Measurements from ENCODE around the gene CNTNAP4. TPM values are rescaled to one million over a fixed set of nuclear protein-coding genes. Genes with fewer than 3 reads are reported as not detected.

Gene CNTNAP4
- total and polyA plus RNA-seq, 4 donors: 0.06 to 0.09 TPM; not detected in 2

DNA sequence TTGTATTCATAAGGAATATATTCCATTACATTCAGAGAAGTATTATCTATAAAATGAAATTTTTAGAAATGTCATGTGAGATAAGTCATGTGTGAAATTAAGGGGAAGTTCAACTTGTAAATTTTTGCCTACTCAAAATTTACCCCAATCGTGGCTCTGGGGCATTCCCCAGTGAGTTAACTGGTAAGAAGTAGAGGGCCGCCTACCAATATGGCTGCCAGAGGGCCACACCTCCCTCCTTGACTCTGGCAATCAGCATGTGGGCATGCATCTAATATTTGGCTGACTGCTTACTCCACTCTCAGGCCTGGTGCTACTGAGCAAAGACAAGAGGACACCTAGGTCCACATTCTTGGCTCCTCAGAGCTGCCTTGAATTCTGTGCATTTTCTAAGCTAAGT lies 39.7 kb upstream of the CNTNAP4 start:
- Histone ChIP-seq H3K9me3 (ENCODE audit: control insufficient read depth in 4 of 4, low read length in 3 of 4) (peaks cover 0 to 1% (median 0%) of the 10 kb centered on the region in 4 donors), H3K9ac (ENCODE audit: low read depth in 1 of 2, low read length in 2 of 2) (no peak overlapping the region), H3K27me3 (ENCODE audit: control insufficient read depth in 4 of 4, insufficient read depth in 4 of 4, low read length in 3 of 4) (no peaks in the 10 kb centered on the region), H3K4me3 (ENCODE audit: low read depth in 1 of 3, low read length in 3 of 3) (no peak overlapping the region), H3K4me1 (ENCODE audit: control insufficient read depth in 4 of 4, insufficient read depth in 4 of 4, low read length in 3 of 4) (no peaks in the 10 kb centered on the region), H3K27ac (ENCODE audit: low read depth in 1 of 2, low read length in 2 of 2) (no peak overlapping the region), H3K36me3 (ENCODE audit: control insufficient read depth in 4 of 4, insufficient read depth in 3 of 4, low read depth in 1 of 4, low read length in 3 of 4) (no peaks in the 10 kb centered on the region)
- TF ChIP-seq EGR1 (IDR thresholded peaks at IDR 0.05; ENCODE audit: low read depth in 2 of 2) (no peak), TAF1 (conservative IDR thresholded peaks at IDR 0.05) (no peak), HNF4A (conservative IDR thresholded peaks at IDR 0.05) (no peak), YY1 (IDR thresholded peaks at IDR 0.05) (no peak), JUND (IDR thresholded peaks at IDR 0.05) (no peak), GABPA (IDR thresholded peaks at IDR 0.05 in 1 of 2, conservative IDR thresholded peaks at IDR 0.05 in 1 of 2) (no peak), SP1 (IDR thresholded peaks at IDR 0.05) (no peak), HNF4G (IDR thresholded peaks at IDR 0.05) (no peak), FOXA2 (IDR thresholded peaks at IDR 0.05) (no peak), RAD21 (IDR thresholded peaks at IDR 0.05) (no peak), RXRA (IDR thresholded peaks at IDR 0.05) (no peak), NR2F2 (IDR thresholded peaks at IDR 0.05) (no peak), FOXA1 (IDR thresholded peaks at IDR 0.05) (no peak)
- TF ChIP-seq, protein P1, sequence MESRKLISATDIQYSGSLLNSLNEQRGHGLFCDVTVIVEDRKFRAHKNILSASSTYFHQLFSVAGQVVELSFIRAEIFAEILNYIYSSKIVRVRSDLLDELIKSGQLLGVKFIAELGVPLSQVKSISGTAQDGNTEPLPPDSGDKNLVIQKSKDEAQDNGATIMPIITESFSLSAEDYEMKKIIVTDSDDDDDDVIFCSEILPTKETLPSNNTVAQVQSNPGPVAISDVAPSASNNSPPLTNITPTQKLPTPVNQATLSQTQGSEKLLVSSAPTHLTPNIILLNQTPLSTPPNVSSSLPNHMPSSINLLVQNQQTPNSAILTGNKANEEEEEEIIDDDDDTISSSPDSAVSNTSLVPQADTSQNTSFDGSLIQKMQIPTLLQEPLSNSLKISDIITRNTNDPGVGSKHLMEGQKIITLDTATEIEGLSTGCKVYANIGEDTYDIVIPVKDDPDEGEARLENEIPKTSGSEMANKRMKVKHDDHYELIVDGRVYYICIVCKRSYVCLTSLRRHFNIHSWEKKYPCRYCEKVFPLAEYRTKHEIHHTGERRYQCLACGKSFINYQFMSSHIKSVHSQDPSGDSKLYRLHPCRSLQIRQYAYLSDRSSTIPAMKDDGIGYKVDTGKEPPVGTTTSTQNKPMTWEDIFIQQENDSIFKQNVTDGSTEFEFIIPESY (IDR thresholded peaks at IDR 0.05): no peak
- TF ChIP-seq, protein P2, sequence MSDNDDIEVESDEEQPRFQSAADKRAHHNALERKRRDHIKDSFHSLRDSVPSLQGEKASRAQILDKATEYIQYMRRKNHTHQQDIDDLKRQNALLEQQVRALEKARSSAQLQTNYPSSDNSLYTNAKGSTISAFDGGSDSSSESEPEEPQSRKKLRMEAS (IDR thresholded peaks at IDR 0.05): no peak
- TF ChIP-seq, protein P3, sequence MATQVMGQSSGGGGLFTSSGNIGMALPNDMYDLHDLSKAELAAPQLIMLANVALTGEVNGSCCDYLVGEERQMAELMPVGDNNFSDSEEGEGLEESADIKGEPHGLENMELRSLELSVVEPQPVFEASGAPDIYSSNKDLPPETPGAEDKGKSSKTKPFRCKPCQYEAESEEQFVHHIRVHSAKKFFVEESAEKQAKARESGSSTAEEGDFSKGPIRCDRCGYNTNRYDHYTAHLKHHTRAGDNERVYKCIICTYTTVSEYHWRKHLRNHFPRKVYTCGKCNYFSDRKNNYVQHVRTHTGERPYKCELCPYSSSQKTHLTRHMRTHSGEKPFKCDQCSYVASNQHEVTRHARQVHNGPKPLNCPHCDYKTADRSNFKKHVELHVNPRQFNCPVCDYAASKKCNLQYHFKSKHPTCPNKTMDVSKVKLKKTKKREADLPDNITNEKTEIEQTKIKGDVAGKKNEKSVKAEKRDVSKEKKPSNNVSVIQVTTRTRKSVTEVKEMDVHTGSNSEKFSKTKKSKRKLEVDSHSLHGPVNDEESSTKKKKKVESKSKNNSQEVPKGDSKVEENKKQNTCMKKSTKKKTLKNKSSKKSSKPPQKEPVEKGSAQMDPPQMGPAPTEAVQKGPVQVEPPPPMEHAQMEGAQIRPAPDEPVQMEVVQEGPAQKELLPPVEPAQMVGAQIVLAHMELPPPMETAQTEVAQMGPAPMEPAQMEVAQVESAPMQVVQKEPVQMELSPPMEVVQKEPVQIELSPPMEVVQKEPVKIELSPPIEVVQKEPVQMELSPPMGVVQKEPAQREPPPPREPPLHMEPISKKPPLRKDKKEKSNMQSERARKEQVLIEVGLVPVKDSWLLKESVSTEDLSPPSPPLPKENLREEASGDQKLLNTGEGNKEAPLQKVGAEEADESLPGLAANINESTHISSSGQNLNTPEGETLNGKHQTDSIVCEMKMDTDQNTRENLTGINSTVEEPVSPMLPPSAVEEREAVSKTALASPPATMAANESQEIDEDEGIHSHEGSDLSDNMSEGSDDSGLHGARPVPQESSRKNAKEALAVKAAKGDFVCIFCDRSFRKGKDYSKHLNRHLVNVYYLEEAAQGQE (IDR thresholded peaks at IDR 0.05): no peak
- TF ChIP-seq, protein P4, sequence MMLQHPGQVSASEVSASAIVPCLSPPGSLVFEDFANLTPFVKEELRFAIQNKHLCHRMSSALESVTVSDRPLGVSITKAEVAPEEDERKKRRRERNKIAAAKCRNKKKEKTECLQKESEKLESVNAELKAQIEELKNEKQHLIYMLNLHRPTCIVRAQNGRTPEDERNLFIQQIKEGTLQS (IDR thresholded peaks at IDR 0.05): no peak
- TF ChIP-seq, protein P5, sequence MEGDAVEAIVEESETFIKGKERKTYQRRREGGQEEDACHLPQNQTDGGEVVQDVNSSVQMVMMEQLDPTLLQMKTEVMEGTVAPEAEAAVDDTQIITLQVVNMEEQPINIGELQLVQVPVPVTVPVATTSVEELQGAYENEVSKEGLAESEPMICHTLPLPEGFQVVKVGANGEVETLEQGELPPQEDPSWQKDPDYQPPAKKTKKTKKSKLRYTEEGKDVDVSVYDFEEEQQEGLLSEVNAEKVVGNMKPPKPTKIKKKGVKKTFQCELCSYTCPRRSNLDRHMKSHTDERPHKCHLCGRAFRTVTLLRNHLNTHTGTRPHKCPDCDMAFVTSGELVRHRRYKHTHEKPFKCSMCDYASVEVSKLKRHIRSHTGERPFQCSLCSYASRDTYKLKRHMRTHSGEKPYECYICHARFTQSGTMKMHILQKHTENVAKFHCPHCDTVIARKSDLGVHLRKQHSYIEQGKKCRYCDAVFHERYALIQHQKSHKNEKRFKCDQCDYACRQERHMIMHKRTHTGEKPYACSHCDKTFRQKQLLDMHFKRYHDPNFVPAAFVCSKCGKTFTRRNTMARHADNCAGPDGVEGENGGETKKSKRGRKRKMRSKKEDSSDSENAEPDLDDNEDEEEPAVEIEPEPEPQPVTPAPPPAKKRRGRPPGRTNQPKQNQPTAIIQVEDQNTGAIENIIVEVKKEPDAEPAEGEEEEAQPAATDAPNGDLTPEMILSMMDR (IDR thresholded peaks at IDR 0.05; ENCODE audit: low read depth, low read length, missing input control): no peak
- WGBS: 79% methylated on average over 2 of the region's 2 CpGs
- no peak for DNase-seq (ENCODE audit: low spot score)

Measured in liver (tissue), 9 donors.